DMS153 (cell line): ENCODE measurements around the gene AQP6.

Source experiments
- DNase-seq: peaks from one replicate; lab custom pipeline; 2025; lab: John Stamatoyannopoulos, UW

Gene AQP6

DNA sequence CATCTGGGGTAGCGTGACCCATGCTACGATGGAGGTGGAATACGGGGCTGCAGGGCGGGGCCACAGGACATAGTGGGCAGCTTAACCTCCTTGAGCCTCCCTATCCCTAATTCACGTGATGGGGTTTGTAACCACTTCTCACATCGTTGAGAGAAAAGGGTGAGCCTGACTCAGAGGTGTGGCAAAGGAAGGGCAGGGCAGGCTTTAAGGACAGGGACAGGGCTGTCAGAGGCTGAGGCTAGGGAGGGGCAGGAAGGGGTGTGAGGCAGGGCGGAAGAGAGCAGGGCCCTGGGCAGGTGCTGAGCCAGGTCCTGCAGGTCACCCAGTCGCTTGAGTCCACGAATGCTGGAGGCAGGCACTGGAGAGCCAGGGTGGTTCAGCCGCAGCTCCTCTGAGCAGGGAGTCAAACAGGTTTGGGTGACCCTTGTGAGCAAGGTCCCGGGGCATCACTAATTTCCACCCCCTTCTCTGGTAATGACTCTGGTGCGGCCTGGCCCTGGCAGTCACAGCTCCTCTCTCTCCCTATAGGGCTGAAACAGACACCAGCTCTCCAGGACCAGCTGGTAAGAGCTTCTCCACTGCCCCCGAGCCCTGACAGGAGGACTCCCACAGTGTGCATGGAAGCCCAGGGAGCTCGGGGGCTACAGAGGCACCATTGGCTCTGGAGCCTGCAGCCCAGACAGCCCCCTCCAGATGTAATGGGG is 29.7 kb upstream of the AQP6 start:
- DNase-seq = no peak

- no peak for DNase-seq
Observed at GRCh38 chr12:49943625-49943960, 29.2 kb upstream of the AQP6 start.

GRCh38 chr12:49944046-49944445 is 28.7 kb upstream of the AQP6 start:
- no peak for DNase-seq

DNA sequence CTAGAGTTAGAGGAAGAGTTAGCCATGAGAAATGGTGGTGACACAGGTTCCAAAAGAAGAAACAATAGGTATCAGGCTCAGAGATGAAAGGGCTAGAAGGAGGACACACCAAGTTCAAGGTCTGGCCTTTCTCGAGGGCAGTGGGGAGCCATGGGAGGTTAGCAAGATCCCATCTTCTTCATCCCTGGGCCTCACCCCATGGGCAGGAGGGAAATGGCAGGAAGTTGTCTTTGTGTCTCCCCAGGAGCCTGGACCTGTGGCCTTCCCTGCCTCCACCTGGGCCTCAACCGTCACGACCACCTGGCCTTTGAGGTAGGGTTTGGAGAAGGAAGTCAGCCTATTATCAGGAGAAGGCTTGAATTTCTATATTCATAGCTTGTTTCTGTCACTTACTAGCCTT is 28.0 kb upstream of the AQP6 start:
- no peak for DNase-seq

GRCh38 chr12:49945394-49946080 is 27.2 kb upstream of the AQP6 start:
- DNase-seq = peak; percentile 49

DNA sequence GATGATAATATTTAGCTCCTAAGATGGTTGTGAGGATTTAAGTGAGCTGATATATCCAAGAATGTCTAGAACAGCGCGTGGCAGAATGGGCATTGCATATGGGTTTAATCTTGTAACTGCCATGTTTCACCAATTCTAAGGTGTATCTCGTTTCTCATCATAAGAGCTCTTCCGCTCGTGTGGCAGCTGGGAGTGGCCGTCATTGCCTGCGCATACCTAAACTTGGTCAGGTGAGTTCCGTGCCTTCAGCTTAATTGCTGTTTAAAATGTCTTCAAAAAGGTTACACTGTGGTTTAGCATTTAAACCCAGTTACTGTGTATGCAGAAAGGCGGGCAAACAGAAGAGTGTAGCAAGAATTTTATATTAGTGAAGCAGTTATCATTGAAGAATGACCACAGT is 26.7 kb upstream of the AQP6 start:
- no peak for DNase-seq

DNA sequence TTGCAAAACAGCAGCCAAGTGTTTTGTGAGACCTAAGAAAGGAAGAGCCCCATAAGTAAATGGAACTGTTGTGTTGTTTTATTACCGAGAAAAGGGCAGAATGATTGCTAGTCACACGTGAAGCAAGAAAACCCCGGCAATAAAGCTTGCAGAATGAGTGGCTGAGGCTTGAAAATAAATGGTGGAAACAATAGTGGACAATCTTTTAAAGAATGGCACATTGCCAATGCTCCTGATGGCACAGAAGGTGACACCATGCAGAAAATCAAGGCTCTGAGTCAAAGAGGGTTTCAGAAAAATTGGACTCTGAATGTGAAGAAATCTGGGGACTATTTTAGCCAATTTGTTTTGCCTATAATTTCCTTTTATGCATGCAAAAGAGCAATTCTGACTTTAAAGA is 26.2 kb upstream of the AQP6 start:
- DNase-seq = no peak

- DNase-seq = no peak
Observed at GRCh38 chr12:49947593-49948226, 25.0 kb upstream of the AQP6 start.

- no peak for DNase-seq
Observed at GRCh38 chr12:49948866-49949845, 23.6 kb upstream of the AQP6 start.

DNA sequence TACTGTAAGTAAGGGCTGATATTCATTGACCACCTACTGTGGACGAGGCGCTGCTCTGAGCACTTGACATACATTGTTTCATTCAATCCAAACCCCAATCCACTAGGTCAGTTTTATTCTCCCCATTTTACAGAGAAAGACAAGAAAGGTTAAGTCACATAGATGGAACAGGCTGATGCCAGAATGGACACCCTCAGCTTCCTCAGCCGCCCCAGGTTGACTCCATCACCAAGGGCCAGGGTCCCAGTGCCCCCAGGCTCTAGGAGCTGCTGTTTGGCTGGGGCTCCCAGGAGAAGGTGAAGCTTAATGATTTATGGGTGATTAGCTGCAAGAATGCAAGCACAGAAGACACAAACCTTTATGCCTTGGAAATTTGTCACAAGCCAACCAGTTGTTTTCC is 22.9 kb upstream of the AQP6 start:
- no peak for DNase-seq

- no peak for DNase-seq
Observed at GRCh38 chr12:49950273-49951251, 22.2 kb upstream of the AQP6 start, which contains the start of gene AQP2. Gene AQP2, plus strand, starts transcription at chr12:49950737. Its CDS starts 94 bp downstream, at chr12:49950831.

GRCh38 chr12:49951411-49952240 is 21.1 kb upstream of the AQP6 start:
- no peak for DNase-seq

DNA sequence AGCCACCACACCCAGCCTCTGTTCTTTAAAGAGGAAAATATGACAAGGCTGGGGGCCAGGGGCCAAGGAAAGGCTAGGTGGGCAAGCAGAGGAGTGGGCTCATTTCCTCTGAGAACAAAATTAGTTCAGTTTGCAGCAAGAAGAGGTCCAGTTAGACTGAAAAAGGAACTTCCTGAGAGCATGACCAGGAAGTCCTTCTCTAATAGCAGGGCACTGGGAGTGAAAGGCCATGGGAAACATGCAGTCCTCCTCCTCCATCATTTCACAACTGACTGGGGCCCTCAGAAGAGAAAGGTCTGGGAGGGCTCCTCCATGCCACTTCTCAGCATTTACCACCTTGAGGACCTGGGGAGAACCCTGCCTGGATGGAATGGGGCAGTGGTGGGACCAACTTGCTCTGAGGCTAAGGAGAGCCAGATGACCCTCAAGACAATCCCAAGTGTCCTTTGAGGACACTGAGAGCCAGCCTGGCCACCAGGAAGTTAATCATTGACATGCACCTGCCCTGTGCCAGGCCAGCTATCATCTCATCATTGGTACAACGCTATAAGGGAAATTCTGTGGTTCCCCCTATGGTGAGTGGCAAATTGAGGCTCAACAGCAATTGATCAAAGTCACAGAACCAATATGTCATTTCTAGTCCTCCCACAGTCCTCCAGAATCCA is 20.2 kb upstream of the AQP6 start:
- DNase-seq = no peak

GRCh38 chr12:49953151-49953550 is 19.6 kb upstream of the AQP6 start:
- no peak for DNase-seq

- DNase-seq = no peak
Observed at GRCh38 chr12:49953961-49954846, 18.5 kb upstream of the AQP6 start.

- no peak for DNase-seq
Observed at GRCh38 chr12:49954863-49955830, 17.6 kb upstream of the AQP6 start.
